Spleen (tissue), 7 donors: ENCODE measurements around the gene ARVCF.

Source experiments
- POLR2A ChIP-seq, 3 donors: fragments of 450-650 bp; IDR thresholded peaks; one replicate each; pipeline ENCODE4 v1.5.1; 2017; ENCODE audit warnings: antibody characterized with exemption in 3 of 3, mild to moderate bottlenecking in 1 of 3
- POLR2AphosphoS5 ChIP-seq, 3 donors: sonication (generic); formaldehyde crosslinking; IDR thresholded peaks; one replicate each; pipeline ENCODE4 v1.5.1; 2017; ENCODE audit warnings: antibody characterized with exemption in 3 of 3
- TF ChIP-seq, protein P1 (sequence below), 11 experiments: fragments of 200-600 bp in 7 of 11; fragments of 450-650 bp in 4 of 11; sonication (generic) in 4 of 11; IDR thresholded peaks in 8 of 11; conservative IDR thresholded peaks in 3 of 11; 1 replicate in 7 of 11; 2 replicates in 4 of 11; pipeline versions ENCODE4 v1.4.0 to v1.8.0; 2016 to 2021; ENCODE audit warnings: antibody characterized with exemption in 11 of 11, inconsistent platforms in 4 of 11, mild to moderate bottlenecking in 1 of 11
- donor health status: DM: no; HTN: no; CAD: no; lungs with moderate emphysema.
- donor health status: DM: no; HTN: no; CAD: no.
- donor health status: DM: no; HTN: no; CAD: no.

DNA sequence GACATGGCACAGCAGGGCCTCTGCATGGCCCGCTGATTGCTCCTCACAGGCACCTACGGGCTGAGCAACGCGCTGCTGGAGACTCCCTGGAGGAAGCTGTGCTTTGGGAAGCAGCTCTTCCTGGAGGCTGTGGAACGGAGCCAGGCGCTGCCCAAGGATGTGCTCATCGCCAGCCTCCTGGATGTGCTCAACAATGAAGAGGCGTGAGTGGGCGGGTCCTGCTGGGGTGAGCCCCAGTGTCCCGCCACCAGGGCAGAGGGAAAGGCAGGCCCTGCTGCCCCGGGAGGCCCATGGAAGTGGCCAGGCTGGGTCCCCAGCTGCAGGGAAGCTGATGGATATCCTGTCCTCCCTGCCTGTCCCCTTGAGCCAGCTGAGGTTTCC, 44.8 kb upstream of the ARVCF start:
- TF ChIP-seq, protein P1, sequence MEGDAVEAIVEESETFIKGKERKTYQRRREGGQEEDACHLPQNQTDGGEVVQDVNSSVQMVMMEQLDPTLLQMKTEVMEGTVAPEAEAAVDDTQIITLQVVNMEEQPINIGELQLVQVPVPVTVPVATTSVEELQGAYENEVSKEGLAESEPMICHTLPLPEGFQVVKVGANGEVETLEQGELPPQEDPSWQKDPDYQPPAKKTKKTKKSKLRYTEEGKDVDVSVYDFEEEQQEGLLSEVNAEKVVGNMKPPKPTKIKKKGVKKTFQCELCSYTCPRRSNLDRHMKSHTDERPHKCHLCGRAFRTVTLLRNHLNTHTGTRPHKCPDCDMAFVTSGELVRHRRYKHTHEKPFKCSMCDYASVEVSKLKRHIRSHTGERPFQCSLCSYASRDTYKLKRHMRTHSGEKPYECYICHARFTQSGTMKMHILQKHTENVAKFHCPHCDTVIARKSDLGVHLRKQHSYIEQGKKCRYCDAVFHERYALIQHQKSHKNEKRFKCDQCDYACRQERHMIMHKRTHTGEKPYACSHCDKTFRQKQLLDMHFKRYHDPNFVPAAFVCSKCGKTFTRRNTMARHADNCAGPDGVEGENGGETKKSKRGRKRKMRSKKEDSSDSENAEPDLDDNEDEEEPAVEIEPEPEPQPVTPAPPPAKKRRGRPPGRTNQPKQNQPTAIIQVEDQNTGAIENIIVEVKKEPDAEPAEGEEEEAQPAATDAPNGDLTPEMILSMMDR (IDR thresholded peaks at IDR 0.05 in 8 of 11, conservative IDR thresholded peaks at IDR 0.05 in 3 of 11): peak in 2 of 11 experiments; percentile 13 to 26
- peak; percentile 49 to 71 (median 53) for TF ChIP-seq POLR2AphosphoS5 (IDR thresholded peaks at IDR 0.05)
- no peak for TF ChIP-seq POLR2A (IDR thresholded peaks at IDR 0.05)
